Esophagus squamous epithelium (tissue), 5 donors: ENCODE data around the gene GAL. TPM values are rescaled to one million over a fixed set of nuclear protein-coding genes. Genes with fewer than 3 reads are reported as not detected.

Source experiments
- DNase-seq: peaks from one replicate; lab custom pipeline; 2025; lab: John Stamatoyannopoulos, UW
- H3K27ac ChIP-seq, 4 donors: fragments of 200-600 bp; sonication (generic); one replicate each; pipeline ENCODE4 v1.5.1; 2016 to 2019; ENCODE audit warnings: mild to moderate bottlenecking in 1 of 4
- H3K27me3 ChIP-seq, 4 donors: fragments of 200-600 bp; sonication (generic); 1 replicate in 3 of 4; 2 replicates in 1 of 4; pipeline versions ENCODE4 v1.5.1 to v1.6.0; 2017 to 2021; ENCODE audit warnings: antibody characterized with exemption in 1 of 4
- H3K36me3 ChIP-seq, 3 donors: fragments of 200-600 bp; sonication (generic); one replicate each; pipeline ENCODE4 v1.5.1; 2016 to 2019
- H3K4me1 ChIP-seq, 3 donors: fragments of 200-600 bp; sonication (generic); one replicate each; pipeline ENCODE4 v1.5.1; 2017 to 2019
- H3K4me3 ChIP-seq, 4 donors: fragments of 200-600 bp; sonication (generic); 1 replicate in 3 of 4; 2 replicates in 1 of 4; pipeline ENCODE4 v1.5.1; 2016 to 2019; ENCODE audit warnings: mild to moderate bottlenecking in 2 of 4, moderate library complexity in 1 of 4
- H3K9me3 ChIP-seq, 3 donors: fragments of 200-600 bp; sonication (generic); one replicate each; pipeline ENCODE4 v1.5.1; 2016 to 2019
- POLR2A ChIP-seq, 4 donors: fragments of 450-650 bp; IDR thresholded peaks; one replicate each; pipeline ENCODE4 v1.6.1; 2017; ENCODE audit warnings: antibody characterized with exemption in 4 of 4, mild to moderate bottlenecking in 4 of 4, moderate library complexity in 3 of 4
- WGBS, 2 donors: methylation state at CpG; one replicate each; pipeline ENCODE4 v1.1.5; 2018; 5-methylcytosine and 5-hydroxymethylcytosine counted together
- intact Hi-C: fragments of 100-400 bp; cut with DNase I; formaldehyde crosslinking; loops from one replicate; pipeline ENCODE4 v1.15.0; 2022
- total RNA-seq, 4 donors: library from RNA; depleted of rRNA; stranded (reverse); fragments of >200 nt; gene quantifications; one replicate each; pipeline ENCODE4 v1.1.0, GENCODE V29; 2016
- TF ChIP-seq, protein P1 (sequence below), 6 experiments: fragments of 450-650 bp in 4 of 6; fragments of 200-600 bp in 2 of 6; sonication (generic) in 2 of 6; IDR thresholded peaks; one replicate each; pipeline ENCODE4 v1.5.1; 2016 to 2019; ENCODE audit warnings: antibody characterized with exemption in 6 of 6, mild to moderate bottlenecking in 4 of 6, moderate library complexity in 4 of 6
- donor health status: DM: yes; HTN: yes; CAD: no.

Gene GAL
- total RNA-seq, 4 donors from 2014 or later, result 2.2 TPM; not detected in 3

DNA sequence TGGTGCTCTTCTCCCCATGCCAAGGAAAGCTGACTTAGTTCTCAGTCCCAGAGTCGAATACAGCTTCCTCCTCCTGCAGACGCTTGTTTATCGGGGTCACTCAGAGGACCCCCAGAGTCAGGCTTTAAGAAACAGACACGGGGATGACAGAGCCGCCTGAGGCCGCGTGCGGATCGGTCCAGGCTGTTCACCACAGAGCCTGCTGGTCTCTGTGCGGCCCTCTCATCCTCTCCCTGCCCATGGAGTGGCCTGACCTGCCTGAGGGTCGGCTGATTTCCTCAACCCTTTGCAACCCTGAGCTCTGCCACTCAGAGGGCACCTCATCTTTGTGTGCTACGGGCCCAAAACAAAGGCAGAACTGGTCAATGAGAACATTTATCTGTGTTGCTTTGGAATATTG lies 2.1 kb downstream of the GAL start:
- TF ChIP-seq, protein P1, sequence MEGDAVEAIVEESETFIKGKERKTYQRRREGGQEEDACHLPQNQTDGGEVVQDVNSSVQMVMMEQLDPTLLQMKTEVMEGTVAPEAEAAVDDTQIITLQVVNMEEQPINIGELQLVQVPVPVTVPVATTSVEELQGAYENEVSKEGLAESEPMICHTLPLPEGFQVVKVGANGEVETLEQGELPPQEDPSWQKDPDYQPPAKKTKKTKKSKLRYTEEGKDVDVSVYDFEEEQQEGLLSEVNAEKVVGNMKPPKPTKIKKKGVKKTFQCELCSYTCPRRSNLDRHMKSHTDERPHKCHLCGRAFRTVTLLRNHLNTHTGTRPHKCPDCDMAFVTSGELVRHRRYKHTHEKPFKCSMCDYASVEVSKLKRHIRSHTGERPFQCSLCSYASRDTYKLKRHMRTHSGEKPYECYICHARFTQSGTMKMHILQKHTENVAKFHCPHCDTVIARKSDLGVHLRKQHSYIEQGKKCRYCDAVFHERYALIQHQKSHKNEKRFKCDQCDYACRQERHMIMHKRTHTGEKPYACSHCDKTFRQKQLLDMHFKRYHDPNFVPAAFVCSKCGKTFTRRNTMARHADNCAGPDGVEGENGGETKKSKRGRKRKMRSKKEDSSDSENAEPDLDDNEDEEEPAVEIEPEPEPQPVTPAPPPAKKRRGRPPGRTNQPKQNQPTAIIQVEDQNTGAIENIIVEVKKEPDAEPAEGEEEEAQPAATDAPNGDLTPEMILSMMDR (IDR thresholded peaks at IDR 0.05), result no peak
- TF ChIP-seq POLR2A (IDR thresholded peaks at IDR 0.05), result no peak
- Histone ChIP-seq H3K4me1 (peaks cover 5 to 15% (median 11%) of the 10 kb centered on the region in 3 donors), H3K27ac (no peak overlapping the region), H3K9me3 (no peaks in the 10 kb centered on the region), H3K27me3 (peaks cover 14 to 87% (median 17%) of the 10 kb centered on the region in 4 donors), H3K4me3 (no peak overlapping the region), H3K36me3 (no peaks in the 10 kb centered on the region)
- DNase-seq, result no peak
- intact Hi-C loops, result no loop called here
- WGBS, 2 donors, result 85 to 86% methylated on average over 11 of the region's 12 CpGs

DNA sequence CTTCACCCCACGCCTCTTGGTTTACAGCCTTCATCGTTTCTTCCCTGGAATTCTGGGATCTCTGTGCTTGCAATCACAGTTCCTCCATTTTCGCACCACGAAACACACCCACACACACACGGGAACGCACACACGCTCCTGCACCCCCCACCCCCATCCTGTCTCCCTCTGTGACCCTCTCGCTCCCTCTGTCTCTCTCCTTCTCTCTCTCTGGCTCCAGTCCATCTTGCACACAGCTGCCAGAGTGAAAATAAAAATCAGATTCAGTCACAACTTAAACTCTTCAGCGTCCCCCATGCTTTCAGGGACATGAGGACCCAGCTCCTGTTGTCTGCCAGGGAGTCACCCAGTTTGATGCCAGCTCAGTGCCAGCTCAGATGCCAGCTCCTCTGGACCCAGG lies 3.0 kb downstream of the GAL start:
- Histone ChIP-seq H3K27me3 (peaks cover 14 to 89% (median 17%) of the 10 kb centered on the region in 4 donors), H3K4me3 (no peak overlapping the region), H3K27ac (no peak overlapping the region), H3K36me3 (no peaks in the 10 kb centered on the region), H3K4me1 (peaks cover 5 to 15% (median 11%) of the 10 kb centered on the region in 3 donors), H3K9me3 (no peaks in the 10 kb centered on the region)
- DNase-seq, result no peak
- TF ChIP-seq POLR2A (IDR thresholded peaks at IDR 0.05), result no peak
- TF ChIP-seq, protein P1 (IDR thresholded peaks at IDR 0.05), result no peak
- intact Hi-C loops, result no loop called here
- 68 to 79% methylated on average over 9 of the region's 9 CpGs for WGBS, 2 donors

DNA sequence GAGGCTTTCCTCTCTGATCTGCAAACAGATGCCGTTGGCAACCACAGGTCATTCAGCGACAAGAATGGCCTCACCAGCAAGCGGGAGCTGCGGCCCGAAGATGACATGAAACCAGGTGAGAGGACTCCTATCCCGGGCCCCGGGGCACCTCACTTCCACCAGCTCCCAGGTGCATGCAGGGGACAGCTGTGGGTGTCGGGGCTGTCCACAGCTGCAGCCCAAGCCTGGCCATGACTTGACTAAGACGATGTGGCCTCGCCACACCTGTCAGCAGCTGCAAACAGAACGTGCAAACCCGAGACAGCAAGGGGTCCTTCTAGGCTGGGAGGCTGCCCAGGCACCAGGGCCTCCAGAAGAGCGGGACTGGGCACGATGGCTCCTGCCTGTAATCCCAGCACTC lies 3.6 kb downstream of the GAL start:
- Histone ChIP-seq H3K9me3 (no peaks in the 10 kb centered on the region), H3K36me3 (no peaks in the 10 kb centered on the region), H3K27me3 (peaks cover 14 to 88% (median 17%) of the 10 kb centered on the region in 4 donors), H3K4me1 (peaks cover 5 to 15% (median 11%) of the 10 kb centered on the region in 3 donors), H3K4me3 (no peak overlapping the region), H3K27ac (no peak overlapping the region)
- intact Hi-C loops, result no loop called here
- no CpG with 5 or more reads among the region's 14 CpGs for WGBS, 2 donors
- TF ChIP-seq, protein P1 (IDR thresholded peaks at IDR 0.05), result no peak
- TF ChIP-seq POLR2A (IDR thresholded peaks at IDR 0.05), result no peak
- DNase-seq, result no peak

DNA sequence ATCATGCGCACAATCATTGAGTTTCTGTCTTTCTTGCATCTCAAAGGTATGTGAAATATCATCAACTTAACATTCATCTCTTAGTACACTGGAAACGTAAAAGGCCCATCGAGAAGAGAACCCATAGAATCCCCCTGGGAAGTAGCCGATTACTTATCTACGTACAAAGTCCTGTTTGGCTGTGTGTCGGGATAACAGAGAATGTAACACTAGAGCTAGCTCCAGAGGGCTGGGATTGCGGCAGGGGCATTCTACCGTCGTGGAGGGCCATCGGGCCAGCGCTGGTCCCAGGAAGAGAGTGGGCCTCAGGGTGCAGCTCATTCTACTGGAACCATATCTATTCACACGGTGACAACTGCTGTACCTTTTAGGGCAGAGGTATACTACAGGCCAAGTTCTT lies 4.5 kb downstream of the GAL start:
- TF ChIP-seq POLR2A (IDR thresholded peaks at IDR 0.05), result no peak
- TF ChIP-seq, protein P1 (IDR thresholded peaks at IDR 0.05), result no peak
- Histone ChIP-seq H3K4me1 (peaks cover 5 to 14% (median 11%) of the 10 kb centered on the region in 3 donors), H3K9me3 (no peaks in the 10 kb centered on the region), H3K4me3 (no peak overlapping the region), H3K36me3 (no peaks in the 10 kb centered on the region), H3K27ac (no peak overlapping the region), H3K27me3 (peaks cover 11 to 88% (median 15%) of the 10 kb centered on the region in 4 donors)
- 86 to 90% methylated on average over 12 of the region's 12 CpGs for WGBS, 2 donors
- DNase-seq, result no peak
- intact Hi-C loops, result no loop called here

DNA sequence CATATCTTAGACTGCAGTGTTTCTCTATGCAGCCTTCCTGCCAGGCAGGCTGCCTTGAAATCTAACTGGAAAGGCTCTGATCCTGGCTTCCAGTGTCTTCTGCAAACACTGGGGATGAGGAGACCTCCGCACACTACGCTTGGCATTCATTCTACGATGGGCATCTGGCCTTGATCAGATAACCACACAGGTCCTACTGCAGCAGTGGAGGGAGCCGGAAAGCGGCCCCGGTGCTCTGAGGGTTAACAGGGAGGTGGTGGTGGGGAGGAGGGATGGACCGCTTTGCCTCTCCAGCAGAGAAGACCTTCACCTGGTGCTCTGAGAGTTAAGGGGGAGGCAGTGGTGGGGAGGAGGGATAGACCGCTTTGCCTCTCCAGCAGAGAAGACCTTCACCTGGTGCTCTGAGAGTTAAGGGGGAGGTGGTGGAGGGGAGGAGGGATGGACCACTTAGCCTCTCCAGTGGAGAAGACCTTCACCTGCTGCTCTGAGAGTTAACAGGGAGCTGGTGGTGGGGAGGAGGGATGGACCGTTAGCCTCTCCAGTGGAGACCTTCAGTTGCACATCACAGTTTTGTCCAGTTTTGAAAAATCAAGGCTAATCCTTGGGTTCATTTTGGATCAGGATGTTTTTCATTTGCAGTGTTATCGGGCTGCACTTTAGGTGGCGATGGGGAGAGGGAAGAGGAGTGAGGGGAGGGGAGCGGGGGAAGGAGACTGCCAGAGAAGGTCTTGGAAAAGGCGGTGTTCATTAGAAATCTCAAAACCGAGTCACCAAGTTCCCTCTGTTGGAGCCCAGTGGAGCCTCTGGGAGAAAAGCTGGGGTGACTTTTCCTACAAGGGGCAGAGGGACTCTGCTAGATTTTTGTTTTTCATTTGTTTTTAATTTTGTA lies 5.6 kb downstream of the GAL start:
- Histone ChIP-seq H3K27ac (no peak overlapping the region), H3K27me3 (peaks cover under 1 to 85% (median 8%) of the 10 kb centered on the region in 4 donors), H3K4me1 (peaks cover 1 to 3% (median 1%) of the 10 kb centered on the region in 3 donors), H3K4me3 (no peak overlapping the region), H3K36me3 (no peaks in the 10 kb centered on the region), H3K9me3 (no peaks in the 10 kb centered on the region)
- TF ChIP-seq, protein P1 (IDR thresholded peaks at IDR 0.05), result no peak
- no peak for TF ChIP-seq POLR2A (IDR thresholded peaks at IDR 0.05)
- intact Hi-C loops, result no loop called here
- WGBS, 2 donors, result 52% methylated on average over 7 to 12 of the region's 14 CpGs
- no peak for DNase-seq
